SKM-1 treated with dmso at 0.1 percent for 144 hours (cell line): ENCODE measurements around the gene DDX5.

ENCODE experiments used
- DNase-seq: peaks from one replicate; lab custom pipeline; 2025; ENCODE audit not compliant: unreplicated experiment; lab: John Stamatoyannopoulos, UW

DDX5 gene

GRCh38 chr17:64506201-64506575, at the start of gene DDX5:
Gene DDX5, minus strand, starts transcription at chr17:64506289. Its CDS starts 170 bp downstream, at chr17:64506119.
- peak; percentile 98 for DNase-seq

- DNase-seq, result no peak
These were observed 49.2 kb upstream of the DDX5 start for GRCh38 chr17:64555281-64555680.

- no peak for DNase-seq
These were observed 48.0 kb upstream of the DDX5 start for GRCh38 chr17:64554028-64554637.

GRCh38 chr17:64551461-64551860, 45.4 kb upstream of the DDX5 start:
- no peak for DNase-seq

GRCh38 chr17:64547319-64547718, 41.2 kb upstream of the DDX5 start:
- DNase-seq, result no peak

- DNase-seq, result no peak
These were observed 40.6 kb upstream of the DDX5 start for GRCh38 chr17:64546716-64547115.

GRCh38 chr17:64544742-64545141, 38.7 kb upstream of the DDX5 start:
- no peak for DNase-seq

- DNase-seq, result no peak
These were observed 34.2 kb upstream of the DDX5 start for GRCh38 chr17:64540118-64540776.

- no peak for DNase-seq
These were observed 32.5 kb upstream of the DDX5 start for GRCh38 chr17:64538508-64539130.

- no peak for DNase-seq
These were observed 31.4 kb upstream of the DDX5 start for GRCh38 chr17:64537488-64537887.

GRCh38 chr17:64536913-64537312, 30.8 kb upstream of the DDX5 start:
- no peak for DNase-seq

GRCh38 chr17:64535357-64535756, 29.3 kb upstream of the DDX5 start:
- DNase-seq, result no peak

GRCh38 chr17:64534187-64534586, 28.1 kb upstream of the DDX5 start:
- no peak for DNase-seq

GRCh38 chr17:64533784-64534183, 27.7 kb upstream of the DDX5 start:
- no peak for DNase-seq

GRCh38 chr17:64532409-64532808, 26.3 kb upstream of the DDX5 start:
- no peak for DNase-seq

- DNase-seq, result no peak
These were observed 25.9 kb upstream of the DDX5 start for GRCh38 chr17:64531955-64532371.

GRCh38 chr17:64529221-64529620, 23.1 kb upstream of the DDX5 start:
- DNase-seq, result no peak

- DNase-seq, result no peak
These were observed 21.8 kb upstream of the DDX5 start for GRCh38 chr17:64527914-64528313.

- no peak for DNase-seq
These were observed 14.3 kb upstream of the DDX5 start for GRCh38 chr17:64520359-64520758.

GRCh38 chr17:64519601-64520000, 13.5 kb upstream of the DDX5 start:
- DNase-seq, result no peak

GRCh38 chr17:64515829-64516228, 9.7 kb upstream of the DDX5 start:
- DNase-seq, result no peak

- DNase-seq, result no peak
These were observed 9.3 kb upstream of the DDX5 start for GRCh38 chr17:64515419-64515818.

- DNase-seq, result no peak
These were observed 3.1 kb upstream of the DDX5 start for GRCh38 chr17:64509179-64509578.
